Endothelial cell of umbilical vein (primary cell): ENCODE measurements around the gene AP5B1. TPM values are rescaled to one million over a fixed set of nuclear protein-coding genes. Genes with fewer than 3 reads are reported as not detected.

Experiments used
- BruUV-seq: library from RNA; stranded (reverse); fragments of 400-500 nt; replicated peaks from 2 replicates; lab custom pipeline; 2021; lab: Mats Ljungman, UMichigan
- CTCF ChIA-PET: fragments of 300-600, 350-600 bp; sonication (Branson Sonifier 250); formaldehyde crosslinking; loops from one replicate; lab custom pipeline; 2021; ENCODE audit warnings: antibody characterized with exemption, inconsistent platforms; lab: Charles Lee
- POLR2A ChIA-PET: fragments of 300-600, 350-600 bp; sonication (Branson Sonifier 250); formaldehyde crosslinking; loops from one replicate; lab custom pipeline; 2021; ENCODE audit warnings: antibody characterized with exemption, inconsistent platforms; lab: Charles Lee
- DNase-seq: peaks from one replicate; pipeline ENCODE4 v3.0.0-alpha.2; 2011; ENCODE audit warnings: low read depth, low spot score
- FAIRE-seq: peaks from 2 replicates; lab custom pipeline; 2011; peaks lifted over from hg19 to GRCh38; lab: Jason Lieb, UNC
- H2AFZ ChIP-seq: 2 replicates; pipeline ENCODE4 v1.6.0; 2012; ENCODE audit warnings: low read depth, low read length, control low read depth, inconsistent platforms
- H3K27ac ChIP-seq: 2 replicates; pipeline ENCODE4 v1.5.1; 2011; ENCODE audit warnings: low read depth, mild to moderate bottlenecking, control low read depth, low read length, moderate library complexity; ENCODE audit not compliant: insufficient read depth
- H3K27me3 ChIP-seq, 2 experiments: 2 replicates each; pipeline versions ENCODE4 v1.6.0 to v1.6.1; 2011; ENCODE audit warnings: low read length in 2 of 2, mixed read lengths in 1 of 2; ENCODE audit not compliant: control insufficient read depth in 2 of 2, insufficient read depth in 2 of 2
- H3K36me3 ChIP-seq, 2 experiments: 2 replicates in 1 of 2; 3 replicates in 1 of 2; pipeline ENCODE4 v1.5.1; 2011; ENCODE audit warnings: low read length in 2 of 2, mild to moderate bottlenecking in 1 of 2, moderate library complexity in 1 of 2; ENCODE audit not compliant: control insufficient read depth in 2 of 2, insufficient read depth in 2 of 2; ENCODE audit errors: extremely low read depth in 1 of 2
- H3K4me1 ChIP-seq: 3 replicates; pipeline ENCODE4 v1.5.1; 2011; ENCODE audit warnings: mild to moderate bottlenecking, low read length; ENCODE audit not compliant: control insufficient read depth, insufficient read depth; ENCODE audit errors: extremely low read depth
- H3K4me2 ChIP-seq: 2 replicates; pipeline ENCODE4 v1.6.1; 2011; ENCODE audit warnings: low read length, control low read depth, mixed read lengths; ENCODE audit not compliant: insufficient read depth
- H3K4me3 ChIP-seq, 3 experiments: fragments of 200-600 bp in 1 of 3; sonication (generic), shearing (Covaris generic) in 1 of 3; replicated peaks in 1 of 3; 2 replicates each; pipeline ENCODE4 v1.5.1; 2011 to 2016; ENCODE audit warnings: control low read depth in 3 of 3, low read length in 3 of 3, mild to moderate bottlenecking in 2 of 3, inconsistent platforms in 1 of 3, low read depth in 1 of 3, moderate library complexity in 1 of 3; ENCODE audit not compliant: insufficient read depth in 1 of 3
- H3K79me2 ChIP-seq: 2 replicates; pipeline ENCODE4 v1.6.0; 2012; ENCODE audit warnings: low read length, inconsistent platforms; ENCODE audit not compliant: control insufficient read depth, insufficient read depth
- H3K9ac ChIP-seq: replicated peaks from 2 replicates; pipeline ENCODE3; 2011; ENCODE audit warnings: low read length, control low read depth; ENCODE audit not compliant: insufficient read depth; ENCODE audit errors: extremely low read depth
- H3K9me1 ChIP-seq: replicated peaks from 3 replicates; pipeline ENCODE4 v1.6.0; 2011; ENCODE audit warnings: mild to moderate bottlenecking, low read length; ENCODE audit not compliant: control insufficient read depth, insufficient read depth; ENCODE audit errors: extremely low read depth
- H3K9me3 ChIP-seq: replicated peaks from 2 replicates; pipeline ENCODE4 v1.5.1; 2012; ENCODE audit warnings: low read length, inconsistent platforms; ENCODE audit not compliant: control insufficient read depth, insufficient read depth
- H4K20me1 ChIP-seq: replicated peaks from 2 replicates; pipeline ENCODE3; 2011; ENCODE audit warnings: mild to moderate bottlenecking, low read length; ENCODE audit not compliant: control insufficient read depth, insufficient read depth; ENCODE audit errors: extremely low read depth
- EZH2 ChIP-seq: IDR thresholded peaks from 2 replicates; pipeline ENCODE4 v1.6.1; 2012; ENCODE audit warnings: borderline replicate concordance, low read depth, mild to moderate bottlenecking, moderate library complexity, low read length, inconsistent platforms; ENCODE audit not compliant: severe bottlenecking
- FOS ChIP-seq: IDR thresholded peaks from 2 replicates; pipeline ENCODE4 v1.6.1; 2011; ENCODE audit warnings: mild to moderate bottlenecking, low read length, moderate library complexity, borderline replicate concordance; ENCODE audit not compliant: insufficient read depth
- GATA2 ChIP-seq: IDR thresholded peaks from 2 replicates; pipeline ENCODE4 v1.7.0; 2011; ENCODE audit warnings: low read depth, mild to moderate bottlenecking, moderate library complexity, mixed read lengths, low read length; ENCODE audit not compliant: insufficient read length, insufficient read depth
- JUN ChIP-seq: IDR thresholded peaks from 2 replicates; pipeline ENCODE4 v1.6.1; 2011; ENCODE audit warnings: borderline replicate concordance, low read depth; ENCODE audit not compliant: insufficient read length, insufficient read depth
- POLR2A ChIP-seq: IDR thresholded peaks from 2 replicates; pipeline ENCODE4 v1.6.1; 2012; ENCODE audit warnings: low read depth, mild to moderate bottlenecking, control low read depth, low read length
- POLR2AphosphoS5 ChIP-seq: IDR thresholded peaks from 2 replicates; pipeline ENCODE4 v1.6.1; 2012; ENCODE audit warnings: low read depth, mild to moderate bottlenecking, control low read depth, low read length, moderate library complexity; ENCODE audit not compliant: insufficient read depth
- dilution Hi-C: fragments of 300-500 bp; cut with MboI; formaldehyde crosslinking; loops from one replicate; pipeline ENCODE4 v1.15.0; 2019; ENCODE audit warnings: low sequenced_read_pairs; ENCODE audit not compliant: extremely low pct_ligation_motif_present
- intact Hi-C: fragments of 100-400 bp; cut with micrococcal nuclease; formaldehyde crosslinking; loops from one replicate; pipeline ENCODE4 v1.10.0; 2022
- polyA plus RNA-seq, 4 experiments: library from polyadenylated mRNA; depleted of rRNA in 3 of 4; stranded (reverse) in 3 of 4; unstranded in 1 of 4; fragments of >200 nt; gene quantifications; 2 replicates each; pipeline versions ENCODE4 v1.2.1 to v1.2.3, GENCODE V29; 2011 to 2012; ENCODE audit warnings: missing spikeins in 1 of 4
- total RNA-seq: library from RNA; stranded (reverse); gene quantifications from 2 replicates; pipeline ENCODE4 v1.2.3, GENCODE V29; 2021
- TF ChIP-seq, protein P1 (sequence below), 2 donors: IDR thresholded peaks; 1 replicate in 1 of 2; 2 replicates in 1 of 2; pipeline ENCODE4 v1.5.1; 2011; ENCODE audit warnings: low read length in 2 of 2, mild to moderate bottlenecking in 2 of 2, moderate library complexity in 2 of 2, control low read depth in 1 of 2, inconsistent platforms in 1 of 2, low read depth in 1 of 2; ENCODE audit not compliant: insufficient read depth in 1 of 2; ENCODE audit errors: extremely low read depth in 1 of 2
- TF ChIP-seq, protein P2 (sequence below): IDR thresholded peaks from 2 replicates; pipeline ENCODE4 v1.6.1; 2011; ENCODE audit not compliant: insufficient read depth, insufficient read length

Gene AP5B1
- total and polyA plus RNA-seq, 2 donors (not counting 3 experiments of a cell fraction or from before 2014, with no cell fraction given): 9.2 to 15.3 TPM

DNA sequence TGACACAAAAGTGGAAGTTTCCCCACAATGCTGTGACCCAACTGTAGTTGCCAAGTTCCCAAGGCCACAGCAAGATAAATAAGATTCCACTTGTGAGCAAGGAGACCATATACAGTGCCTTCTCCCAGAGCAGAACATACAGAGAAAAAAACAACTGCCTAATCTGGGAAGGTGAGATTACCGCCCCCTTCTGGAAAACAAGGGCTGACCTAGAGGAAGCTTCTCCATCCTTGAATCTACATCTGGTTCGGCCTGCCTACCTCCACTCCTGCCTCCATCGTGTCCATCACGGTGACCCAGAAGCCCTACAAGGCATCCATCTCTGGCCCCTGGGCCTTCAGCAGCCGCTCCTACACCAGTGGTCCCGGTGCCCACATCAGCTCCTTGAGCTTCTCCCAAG lies 54.1 kb downstream of the AP5B1 start:
- FAIRE-seq: no peak
- no peak for DNase-seq
- no peaks in the 10 kb centered on the region for H3K36me3 ChIP-seq
- H3K9ac ChIP-seq: no peak overlapping the region
- POLR2A ChIA-PET: no interaction called here
- no peaks in the 10 kb centered on the region for H4K20me1 ChIP-seq
- no TSS peak for BruUV-seq
- no peaks in the 10 kb centered on the region for H3K4me1 ChIP-seq
- H3K4me3 ChIP-seq: no peak overlapping the region
- CTCF ChIA-PET: interaction anchor here (0.8 to 2.4 kb wide), 10 partner anchors 9 to 101 kb away, joined by 3 to 7 read pairs (median 4); partner anchors contain the start of gene KAT5
- peaks cover 2 to 4% of the 10 kb centered on the region in 2 experiments for H3K27me3 ChIP-seq
- H2AFZ ChIP-seq: no peak overlapping the region
- dilution Hi-C loops: no loop called here
- no peak overlapping the region for H3K4me2 ChIP-seq
- no peaks in the 10 kb centered on the region for H3K9me3 ChIP-seq
- TF ChIP-seq, protein P1, sequence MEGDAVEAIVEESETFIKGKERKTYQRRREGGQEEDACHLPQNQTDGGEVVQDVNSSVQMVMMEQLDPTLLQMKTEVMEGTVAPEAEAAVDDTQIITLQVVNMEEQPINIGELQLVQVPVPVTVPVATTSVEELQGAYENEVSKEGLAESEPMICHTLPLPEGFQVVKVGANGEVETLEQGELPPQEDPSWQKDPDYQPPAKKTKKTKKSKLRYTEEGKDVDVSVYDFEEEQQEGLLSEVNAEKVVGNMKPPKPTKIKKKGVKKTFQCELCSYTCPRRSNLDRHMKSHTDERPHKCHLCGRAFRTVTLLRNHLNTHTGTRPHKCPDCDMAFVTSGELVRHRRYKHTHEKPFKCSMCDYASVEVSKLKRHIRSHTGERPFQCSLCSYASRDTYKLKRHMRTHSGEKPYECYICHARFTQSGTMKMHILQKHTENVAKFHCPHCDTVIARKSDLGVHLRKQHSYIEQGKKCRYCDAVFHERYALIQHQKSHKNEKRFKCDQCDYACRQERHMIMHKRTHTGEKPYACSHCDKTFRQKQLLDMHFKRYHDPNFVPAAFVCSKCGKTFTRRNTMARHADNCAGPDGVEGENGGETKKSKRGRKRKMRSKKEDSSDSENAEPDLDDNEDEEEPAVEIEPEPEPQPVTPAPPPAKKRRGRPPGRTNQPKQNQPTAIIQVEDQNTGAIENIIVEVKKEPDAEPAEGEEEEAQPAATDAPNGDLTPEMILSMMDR (IDR thresholded peaks at IDR 0.05; ENCODE audit: extremely low read depth in 1 of 2, insufficient read depth in 1 of 2, low read depth in 1 of 2, low read length in 2 of 2): no peak
- TF ChIP-seq GATA2: no peak
- no peak for TF ChIP-seq EZH2
- TF ChIP-seq JUN: no peak
- TF ChIP-seq FOS: no peak
- no peak for TF ChIP-seq POLR2A
- TF ChIP-seq POLR2AphosphoS5: no peak
- TF ChIP-seq, protein P2, sequence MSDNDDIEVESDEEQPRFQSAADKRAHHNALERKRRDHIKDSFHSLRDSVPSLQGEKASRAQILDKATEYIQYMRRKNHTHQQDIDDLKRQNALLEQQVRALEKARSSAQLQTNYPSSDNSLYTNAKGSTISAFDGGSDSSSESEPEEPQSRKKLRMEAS: no peak
- no peaks in the 10 kb centered on the region for H3K9me1 ChIP-seq
- intact Hi-C loops: no loop called here
- H3K79me2 ChIP-seq: no peaks in the 10 kb centered on the region
- H3K27ac ChIP-seq: no peak overlapping the region

Other genes starting within 250 kb of the AP5B1 start
- gene LTBP3, start 222.6 kb downstream of the AP5B1 start, total RNA-seq: 120 and 121 TPM in 2 replicates
- 209 and 225 TPM in 2 replicates for gene LTBP3, start 222.6 kb downstream of the AP5B1 start, polyA plus RNA-seq
- gene ZNRD2, start 210.5 kb downstream of the AP5B1 start, total RNA-seq: 40.8 and 46.9 TPM in 2 replicates
- 96.2 and 96.7 TPM in 2 replicates for gene ZNRD2, start 210.5 kb downstream of the AP5B1 start, polyA plus RNA-seq
- 63.1 and 63.8 TPM in 2 replicates for gene FAM89B, start 208.4 kb downstream of the AP5B1 start, total RNA-seq
- gene FAM89B, start 208.4 kb downstream of the AP5B1 start, polyA plus RNA-seq: 153 and 193 TPM in 2 replicates
- gene EHBP1L1, start 204.9 kb downstream of the AP5B1 start, total RNA-seq: 18.8 and 19.7 TPM in 2 replicates
- gene EHBP1L1, start 204.9 kb downstream of the AP5B1 start, polyA plus RNA-seq: 12.7 and 18.5 TPM in 2 replicates
- gene KCNK7, start 185.2 kb downstream of the AP5B1 start, total RNA-seq: 0.60 and 1.3 TPM in 2 replicates
- gene KCNK7, start 185.2 kb downstream of the AP5B1 start, polyA plus RNA-seq: 0.17 and 0.19 TPM in 2 replicates
- gene MAP3K11, start 166.8 kb downstream of the AP5B1 start, total RNA-seq: 160 and 182 TPM in 2 replicates
- 131 and 148 TPM in 2 replicates for gene MAP3K11, start 166.8 kb downstream of the AP5B1 start, polyA plus RNA-seq
- 53.8 and 53.9 TPM in 2 replicates for gene PCNX3, start 165.2 kb downstream of the AP5B1 start, total RNA-seq
- gene PCNX3, start 165.2 kb downstream of the AP5B1 start, polyA plus RNA-seq: 42.6 and 53.5 TPM in 2 replicates
- 119 and 128 TPM in 2 replicates for gene SIPA1, start 142.9 kb downstream of the AP5B1 start, total RNA-seq
- gene SIPA1, start 142.9 kb downstream of the AP5B1 start, polyA plus RNA-seq: 67.5 and 96.5 TPM in 2 replicates
- 105 and 106 TPM in 2 replicates for gene RELA, start 118.1 kb downstream of the AP5B1 start, total RNA-seq
- 78.7 and 89.5 TPM in 2 replicates for gene RELA, start 118.1 kb downstream of the AP5B1 start, polyA plus RNA-seq
- gene KAT5, start 68.7 kb downstream of the AP5B1 start, total RNA-seq: 48.8 and 50.2 TPM in 2 replicates
- 31.4 and 35.8 TPM in 2 replicates for gene KAT5, start 68.7 kb downstream of the AP5B1 start, polyA plus RNA-seq
- gene RNASEH2C, start 60.2 kb downstream of the AP5B1 start, total RNA-seq: 46.4 and 62.0 TPM in 2 replicates
- 110 and 113 TPM in 2 replicates for gene RNASEH2C, start 60.2 kb downstream of the AP5B1 start, polyA plus RNA-seq
- gene OVOL1, start 6.1 kb upstream of the AP5B1 start, total RNA-seq: not detected in 2 replicates
- not detected in 2 replicates for gene OVOL1, start 6.1 kb upstream of the AP5B1 start, polyA plus RNA-seq
- gene SNX32, start 53.0 kb upstream of the AP5B1 start, total RNA-seq: 1.0 TPM in 1 of 2 replicates, not detected in the other
- 0.19 and 0.29 TPM in 2 replicates for gene SNX32, start 53.0 kb upstream of the AP5B1 start, polyA plus RNA-seq
- 1,783 and 1,844 TPM in 2 replicates for gene CFL1, start 77.2 kb upstream of the AP5B1 start, total RNA-seq
- 2,403 and 2,689 TPM in 2 replicates for gene CFL1, start 77.2 kb upstream of the AP5B1 start, polyA plus RNA-seq
- 68.4 and 76.9 TPM in 2 replicates for gene MUS81, start 79.5 kb upstream of the AP5B1 start, total RNA-seq
- 57.9 and 64.5 TPM in 2 replicates for gene MUS81, start 79.5 kb upstream of the AP5B1 start, polyA plus RNA-seq
- gene EFEMP2, start 91.8 kb upstream of the AP5B1 start, total RNA-seq: 76.5 and 81.7 TPM in 2 replicates
- gene EFEMP2, start 91.8 kb upstream of the AP5B1 start, polyA plus RNA-seq: 207 and 259 TPM in 2 replicates
- gene CTSW, start 98.9 kb upstream of the AP5B1 start, total RNA-seq: not detected in 2 replicates
- not detected in 2 replicates for gene CTSW, start 98.9 kb upstream of the AP5B1 start, polyA plus RNA-seq
- gene FIBP, start 107.5 kb upstream of the AP5B1 start, total RNA-seq: 88.5 and 105 TPM in 2 replicates
- gene FIBP, start 107.5 kb upstream of the AP5B1 start, polyA plus RNA-seq: 162 and 210 TPM in 2 replicates
- 103 and 105 TPM in 2 replicates for gene CCDC85B, start 109.7 kb upstream of the AP5B1 start, total RNA-seq
- 107 and 132 TPM in 2 replicates for gene CCDC85B, start 109.7 kb upstream of the AP5B1 start, polyA plus RNA-seq
- gene FOSL1, start 119.4 kb upstream of the AP5B1 start, total RNA-seq: 52.6 and 53.8 TPM in 2 replicates
- gene FOSL1, start 119.4 kb upstream of the AP5B1 start, polyA plus RNA-seq: 16.6 and 18.1 TPM in 2 replicates
- 32.8 and 35.6 TPM in 2 replicates for gene C11orf68, start 138.1 kb upstream of the AP5B1 start, total RNA-seq
- 66.5 and 84.8 TPM in 2 replicates for gene C11orf68, start 138.1 kb upstream of the AP5B1 start, polyA plus RNA-seq
- 114 and 118 TPM in 2 replicates for gene DRAP1, start 138.4 kb upstream of the AP5B1 start, total RNA-seq
- 73.5 and 74.9 TPM in 2 replicates for gene DRAP1, start 138.4 kb upstream of the AP5B1 start, polyA plus RNA-seq
- gene TSGA10IP, start 164.5 kb upstream of the AP5B1 start, total RNA-seq: not detected in 2 replicates
- not detected in 2 replicates for gene TSGA10IP, start 164.5 kb upstream of the AP5B1 start, polyA plus RNA-seq
- 58.9 and 62.7 TPM in 2 replicates for gene SART1, start 180.8 kb upstream of the AP5B1 start, total RNA-seq
- 17.3 and 21.8 TPM in 2 replicates for gene SART1, start 180.8 kb upstream of the AP5B1 start, polyA plus RNA-seq
- gene EIF1AD, start 221.2 kb upstream of the AP5B1 start, total RNA-seq: 39.7 and 42.4 TPM in 2 replicates
- gene EIF1AD, start 221.2 kb upstream of the AP5B1 start, polyA plus RNA-seq: 35.7 and 39.3 TPM in 2 replicates
- 246 and 269 TPM in 2 replicates for gene BANF1, start 221.5 kb upstream of the AP5B1 start, total RNA-seq
- 367 and 376 TPM in 2 replicates for gene BANF1, start 221.5 kb upstream of the AP5B1 start, polyA plus RNA-seq
- gene CST6, start 231.0 kb upstream of the AP5B1 start, total RNA-seq: 0.46 and 0.92 TPM in 2 replicates
- 2.2 and 2.5 TPM in 2 replicates for gene CST6, start 231.0 kb upstream of the AP5B1 start, polyA plus RNA-seq
- gene CATSPER1, start 245.5 kb upstream of the AP5B1 start, total RNA-seq: 1.0 and 1.3 TPM in 2 replicates
- gene CATSPER1, start 245.5 kb upstream of the AP5B1 start, polyA plus RNA-seq: 0.68 and 0.89 TPM in 2 replicates